WTC11 (cell line): ENCODE measurements around the gene GAL3ST2. TPM values are rescaled to one million over a fixed set of nuclear protein-coding genes. Genes with fewer than 3 reads are reported as not detected.

Experiments used
- ATAC-seq: fragments of 200-7000 bp; cut with Tn5 transposase; 2 replicates; pipeline ENCODE4 v1.10.0; 2021; ENCODE audit warnings: mild to moderate bottlenecking, moderate library complexity
- CTCF ChIA-PET: fragments of 300-600 bp; sonication (Branson Sonifier 250); formaldehyde crosslinking; loops from one replicate; lab custom pipeline; 2021; ENCODE audit warnings: antibody characterized with exemption; lab: Charles Lee
- POLR2A ChIA-PET: fragments of 350-600 bp; sonication (Branson Sonifier 250); formaldehyde crosslinking; loops from one replicate; lab custom pipeline; 2021; ENCODE audit warnings: antibody characterized with exemption; lab: Charles Lee
- DNase-seq: peaks from one replicate; pipeline ENCODE4 v3.0.0; 2021; ENCODE audit warnings: low spot score
- H3K27ac Mint-ChIP-seq: 2 replicates; pipeline ENCODE4 v1.8.0; 2021; ENCODE audit warnings: mixed read lengths
- H3K27me3 Mint-ChIP-seq: 2 replicates; pipeline ENCODE4 v1.8.0; 2021; ENCODE audit warnings: low read depth, mild to moderate bottlenecking, moderate library complexity, mixed read lengths
- H3K36me3 Mint-ChIP-seq: 2 replicates; pipeline ENCODE4 v1.8.0; 2021; ENCODE audit warnings: mixed read lengths
- H3K4me1 Mint-ChIP-seq: 2 replicates; pipeline ENCODE4 v1.8.0; 2022; ENCODE audit warnings: mixed read lengths
- H3K4me3 Mint-ChIP-seq: 2 replicates; pipeline ENCODE4 v1.8.0; 2021; ENCODE audit warnings: mild to moderate bottlenecking, moderate library complexity, mixed read lengths
- H3K9me3 Mint-ChIP-seq: 2 replicates; pipeline ENCODE4 v1.8.0; 2021; ENCODE audit warnings: mixed read lengths
- CREB1 ChIP-seq: sonication (generic); formaldehyde crosslinking; IDR thresholded peaks from 2 replicates; pipeline ENCODE4 v1.8.0; 2023; ENCODE audit warnings: mild to moderate bottlenecking, missing genetic modification reagents
- ELF4 ChIP-seq: sonication (generic); formaldehyde crosslinking; IDR thresholded peaks from 2 replicates; pipeline ENCODE4 v1.8.1; 2022; ENCODE audit warnings: low read depth, mild to moderate bottlenecking, moderate library complexity, missing genetic modification reagents
- FOXJ3 ChIP-seq: sonication (generic); formaldehyde crosslinking; IDR thresholded peaks from 2 replicates; pipeline ENCODE4 v1.9.0; 2021; ENCODE audit warnings: missing genetic modification reagents, mild to moderate bottlenecking, borderline replicate concordance
- GRHL2 ChIP-seq: fragments of 250-450 bp; sonication (Bioruptor Pico); IDR thresholded peaks from 2 replicates; pipeline ENCODE4 v1.8.0; 2022; ENCODE audit warnings: mild to moderate bottlenecking, moderate library complexity; ENCODE audit not compliant: insufficient replicate concordance, severe bottlenecking
- GTF2I ChIP-seq: fragments of 250-450 bp; sonication (Bioruptor Pico); conservative IDR thresholded peaks from 2 replicates; pipeline ENCODE4 v1.4.0; 2021; ENCODE audit warnings: mild to moderate bottlenecking
- HMGA2 ChIP-seq: fragments of 250-450 bp; sonication (Bioruptor Pico); IDR thresholded peaks from 2 replicates; pipeline ENCODE4 v1.4.0; 2021; ENCODE audit warnings: mild to moderate bottlenecking, moderate library complexity
- NFATC4 ChIP-seq: fragments of 250-450 bp; sonication (Bioruptor Pico); IDR thresholded peaks from 2 replicates; pipeline ENCODE4 v1.9.0; 2021; ENCODE audit warnings: mild to moderate bottlenecking
- OVOL2 ChIP-seq: fragments of 250-450 bp; sonication (Bioruptor Pico); IDR thresholded peaks from 2 replicates; pipeline ENCODE4 v1.9.0; 2021; ENCODE audit warnings: mild to moderate bottlenecking, borderline replicate concordance
- RELA ChIP-seq: sonication (generic); formaldehyde crosslinking; IDR thresholded peaks from 2 replicates; pipeline ENCODE4 v1.8.1; 2022; ENCODE audit warnings: missing genetic modification reagents, mild to moderate bottlenecking, borderline replicate concordance
- RORB ChIP-seq: fragments of 250-450 bp; sonication (Bioruptor Pico); IDR thresholded peaks from 2 replicates; pipeline ENCODE4 v1.9.0; 2021; ENCODE audit warnings: mild to moderate bottlenecking
- SP1 ChIP-seq: sonication (generic); formaldehyde crosslinking; conservative IDR thresholded peaks from 2 replicates; pipeline ENCODE4 v1.8.1; 2022; ENCODE audit warnings: missing genetic modification reagents
- TEAD4 ChIP-seq: sonication (generic); formaldehyde crosslinking; IDR thresholded peaks from 2 replicates; pipeline ENCODE4 v1.8.0; 2022; ENCODE audit warnings: mild to moderate bottlenecking, missing genetic modification reagents
- TP53 ChIP-seq: sonication (generic); formaldehyde crosslinking; IDR thresholded peaks from 2 replicates; pipeline ENCODE4 v1.8.1; 2023; ENCODE audit warnings: mild to moderate bottlenecking, missing genetic modification reagents
- ZBTB21 ChIP-seq: sonication (generic); formaldehyde crosslinking; IDR thresholded peaks from 2 replicates; pipeline ENCODE4 v1.8.1; 2023; ENCODE audit warnings: mild to moderate bottlenecking, missing genetic modification reagents, borderline replicate concordance
- ZNF263 ChIP-seq: sonication (generic); formaldehyde crosslinking; IDR thresholded peaks from 2 replicates; pipeline ENCODE4 v1.8.1; 2022; ENCODE audit warnings: low read depth, mild to moderate bottlenecking, moderate library complexity, missing genetic modification reagents
- ZNF317 ChIP-seq: sonication (generic); formaldehyde crosslinking; IDR thresholded peaks from 2 replicates; pipeline ENCODE4 v1.8.1; 2023; ENCODE audit warnings: low read depth, mild to moderate bottlenecking, moderate library complexity, missing genetic modification reagents, borderline replicate concordance
- total RNA-seq: library from RNA; stranded (reverse); gene quantifications from 3 replicates; pipeline ENCODE4 v1.2.3, GENCODE V29; 2021
- TF ChIP-seq, protein P1 (sequence below): sonication (generic); formaldehyde crosslinking; conservative IDR thresholded peaks from 2 replicates; pipeline ENCODE4 v1.8.1; 2022; ENCODE audit warnings: mild to moderate bottlenecking, missing genetic modification reagents
- TF ChIP-seq, protein P2 (sequence below): fragments of 250-450 bp; sonication (Bioruptor Pico); IDR thresholded peaks from 2 replicates; pipeline ENCODE4 v1.8.0; 2021; ENCODE audit warnings: mild to moderate bottlenecking
- TF ChIP-seq, protein P3 (sequence below): sonication (generic); formaldehyde crosslinking; IDR thresholded peaks from 2 replicates; pipeline ENCODE4 v1.8.0; 2022; ENCODE audit warnings: mild to moderate bottlenecking, missing genetic modification reagents
- TF ChIP-seq, protein P4 (sequence below): sonication (generic); formaldehyde crosslinking; IDR thresholded peaks from 2 replicates; pipeline ENCODE4 v1.8.0; 2023; ENCODE audit warnings: missing genetic modification reagents
- TF ChIP-seq, protein P5 (sequence below): sonication (generic); formaldehyde crosslinking; IDR thresholded peaks from 2 replicates; pipeline ENCODE4 v1.8.1; 2023; ENCODE audit warnings: mild to moderate bottlenecking, missing genetic modification reagents, borderline replicate concordance

GAL3ST2 gene
- total RNA-seq, 1 experiment from 2014 or later: 0.98 TPM

DNA sequence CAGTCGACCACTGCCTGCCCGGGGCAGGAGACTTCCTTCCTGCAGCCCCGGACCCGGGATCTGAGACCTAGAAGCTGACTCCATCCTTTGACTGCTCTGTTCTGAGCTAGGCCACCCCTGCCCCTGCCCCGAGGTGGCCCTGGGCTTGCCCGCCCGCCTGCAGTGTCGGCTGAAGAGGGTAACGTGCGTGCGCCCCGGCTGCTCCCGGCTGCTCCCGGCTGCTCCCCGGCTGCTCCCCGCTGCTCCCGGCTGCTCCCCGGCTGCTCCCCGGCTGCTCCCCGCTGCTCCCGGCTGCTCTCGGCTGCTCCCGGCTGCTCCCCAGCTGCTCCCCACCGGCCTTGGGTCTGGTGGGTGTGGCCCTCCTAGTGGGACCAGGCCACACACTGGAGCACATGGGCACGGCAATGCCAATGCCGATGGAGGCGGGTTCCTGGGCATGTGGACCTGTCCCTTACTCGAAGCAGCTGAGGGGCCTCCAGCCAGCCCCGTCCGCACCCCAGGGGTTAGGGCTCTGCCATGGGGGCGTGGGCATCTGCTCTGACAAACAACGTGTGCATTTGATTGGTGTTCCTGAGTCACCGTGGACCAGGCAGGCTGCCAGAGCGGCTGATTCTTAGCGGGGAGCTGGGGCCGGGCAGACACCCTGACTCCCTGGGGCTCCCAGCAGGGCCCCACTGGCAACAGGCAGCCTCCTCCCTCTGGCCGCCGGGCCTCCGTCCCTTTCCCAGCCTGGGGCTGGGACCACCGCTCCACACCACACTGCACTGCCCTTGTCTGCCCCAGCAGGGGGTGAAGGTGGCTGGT lies 2.0 kb upstream of the GAL3ST2 start:
- CTCF ChIA-PET: no interaction called here
- no peak overlapping the region for H3K27ac Mint-ChIP-seq

DNA sequence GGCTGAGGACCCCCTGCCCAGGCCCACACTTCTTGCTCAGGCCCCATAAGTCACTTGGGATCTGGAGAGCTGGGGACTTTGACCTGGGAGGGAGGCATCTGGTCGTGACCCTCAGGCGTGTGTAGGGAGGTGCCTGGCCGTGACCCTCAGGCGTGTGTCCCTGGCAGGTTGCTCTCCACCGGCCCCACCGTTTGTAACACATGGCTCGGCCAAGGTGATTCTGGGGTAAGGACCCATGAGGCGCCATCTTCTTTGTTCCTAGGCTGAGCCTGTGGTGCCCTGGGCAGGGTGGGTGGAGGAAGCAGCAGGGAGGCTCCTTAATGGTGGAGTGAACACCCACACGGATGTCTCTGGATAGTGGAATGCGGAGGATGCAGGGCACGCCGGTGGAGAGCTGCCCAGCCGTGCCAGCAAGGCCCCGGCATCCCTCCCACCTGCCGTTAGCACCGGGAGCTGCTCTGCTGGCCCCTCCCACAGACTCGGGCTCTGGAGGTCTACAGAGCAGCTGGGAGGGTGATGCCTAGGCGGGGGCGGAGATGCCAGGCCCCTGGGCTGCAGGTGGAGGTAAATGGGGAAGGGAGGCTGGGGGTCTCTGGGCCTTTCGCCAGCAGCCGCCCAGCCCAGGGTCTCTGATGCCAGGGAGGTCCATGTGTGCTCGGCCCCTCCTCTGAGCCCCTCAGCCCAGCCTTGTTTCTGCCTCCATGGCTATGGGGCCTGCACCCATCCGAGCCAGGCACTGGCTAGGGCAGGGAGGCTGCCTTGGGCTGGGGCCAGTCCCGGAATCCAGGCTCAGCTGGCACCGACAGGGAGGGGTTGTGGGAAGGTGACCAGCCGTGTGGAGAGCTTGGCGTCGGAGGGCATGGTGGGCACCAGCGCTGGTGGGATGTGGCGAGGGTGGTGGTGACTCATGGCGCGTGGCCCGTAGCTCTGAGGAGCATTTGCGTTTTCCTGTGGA lies 1.1 kb upstream of the GAL3ST2 start:
- peaks cover 8% of the 10 kb centered on the region for H3K9me3 Mint-ChIP-seq
- peaks cover 6% of the 10 kb centered on the region for H3K36me3 Mint-ChIP-seq
- TF ChIP-seq FOXJ3 (CRISPR knock-in tag) (no peak), RELA (no peak), CREB1 (no peak), SP1 (CRISPR knock-in tag) (no peak), RORB (CRISPR knock-in tag) (no peak)
- ChIA-PET CTCF (interaction anchor here (0.9 to 1.0 kb wide), 2 partner anchors 29 to 103 kb away, joined by 3 read pairs; no protein-coding TSS in a partner anchor), POLR2A (no interaction called here)
- no peak overlapping the region for H3K4me3 Mint-ChIP-seq
- no peak overlapping the region for H3K27ac Mint-ChIP-seq
- H3K27me3 Mint-ChIP-seq: peaks cover 5% of the 10 kb centered on the region
- ATAC-seq (no peak), DNase-seq (no peak)
- H3K4me1 Mint-ChIP-seq: peaks cover 21% of the 10 kb centered on the region

More for the DNA sequence above, 2.0 kb upstream of the GAL3ST2 start:
- TF ChIP-seq, protein P1, sequence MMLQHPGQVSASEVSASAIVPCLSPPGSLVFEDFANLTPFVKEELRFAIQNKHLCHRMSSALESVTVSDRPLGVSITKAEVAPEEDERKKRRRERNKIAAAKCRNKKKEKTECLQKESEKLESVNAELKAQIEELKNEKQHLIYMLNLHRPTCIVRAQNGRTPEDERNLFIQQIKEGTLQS (CRISPR knock-in tag): no peak
- TF ChIP-seq OVOL2 (CRISPR knock-in tag) (no peak), ZNF317 (CRISPR knock-in tag) (no peak), TP53 (CRISPR knock-in tag) (no peak), GRHL2 (CRISPR knock-in tag) (no peak), HMGA2 (CRISPR knock-in tag) (no peak), SP1 (CRISPR knock-in tag) (no peak), ZBTB21 (no peak), ZNF263 (CRISPR knock-in tag) (no peak)
- TF ChIP-seq, protein P2, sequence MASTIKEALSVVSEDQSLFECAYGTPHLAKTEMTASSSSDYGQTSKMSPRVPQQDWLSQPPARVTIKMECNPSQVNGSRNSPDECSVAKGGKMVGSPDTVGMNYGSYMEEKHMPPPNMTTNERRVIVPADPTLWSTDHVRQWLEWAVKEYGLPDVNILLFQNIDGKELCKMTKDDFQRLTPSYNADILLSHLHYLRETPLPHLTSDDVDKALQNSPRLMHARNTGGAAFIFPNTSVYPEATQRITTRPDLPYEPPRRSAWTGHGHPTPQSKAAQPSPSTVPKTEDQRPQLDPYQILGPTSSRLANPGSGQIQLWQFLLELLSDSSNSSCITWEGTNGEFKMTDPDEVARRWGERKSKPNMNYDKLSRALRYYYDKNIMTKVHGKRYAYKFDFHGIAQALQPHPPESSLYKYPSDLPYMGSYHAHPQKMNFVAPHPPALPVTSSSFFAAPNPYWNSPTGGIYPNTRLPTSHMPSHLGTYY (CRISPR knock-in tag): no peak
- TF ChIP-seq, protein P3, sequence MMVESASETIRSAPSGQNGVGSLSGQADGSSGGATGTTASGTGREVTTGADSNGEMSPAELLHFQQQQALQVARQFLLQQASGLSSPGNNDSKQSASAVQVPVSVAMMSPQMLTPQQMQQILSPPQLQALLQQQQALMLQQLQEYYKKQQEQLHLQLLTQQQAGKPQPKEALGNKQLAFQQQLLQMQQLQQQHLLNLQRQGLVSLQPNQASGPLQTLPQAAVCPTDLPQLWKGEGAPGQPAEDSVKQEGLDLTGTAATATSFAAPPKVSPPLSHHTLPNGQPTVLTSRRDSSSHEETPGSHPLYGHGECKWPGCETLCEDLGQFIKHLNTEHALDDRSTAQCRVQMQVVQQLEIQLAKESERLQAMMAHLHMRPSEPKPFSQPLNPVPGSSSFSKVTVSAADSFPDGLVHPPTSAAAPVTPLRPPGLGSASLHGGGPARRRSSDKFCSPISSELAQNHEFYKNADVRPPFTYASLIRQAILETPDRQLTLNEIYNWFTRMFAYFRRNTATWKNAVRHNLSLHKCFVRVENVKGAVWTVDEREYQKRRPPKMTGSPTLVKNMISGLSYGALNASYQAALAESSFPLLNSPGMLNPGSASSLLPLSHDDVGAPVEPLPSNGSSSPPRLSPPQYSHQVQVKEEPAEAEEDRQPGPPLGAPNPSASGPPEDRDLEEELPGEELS (CRISPR knock-in tag): no peak
- Mint-ChIP-seq H3K9me3 (0 out of 2 replicates have a peak, but pooled peaks cover 6% of the 10 kb centered on the region), H3K36me3 (peaks cover 4% of the 10 kb centered on the region), H3K4me3 (no peak overlapping the region), H3K27me3 (peaks cover 3% of the 10 kb centered on the region), H3K4me1 (peaks cover 23% of the 10 kb centered on the region)
- DNase-seq (peak; percentile 11), ATAC-seq (no peak)
- POLR2A ChIA-PET: no interaction called here

DNA sequence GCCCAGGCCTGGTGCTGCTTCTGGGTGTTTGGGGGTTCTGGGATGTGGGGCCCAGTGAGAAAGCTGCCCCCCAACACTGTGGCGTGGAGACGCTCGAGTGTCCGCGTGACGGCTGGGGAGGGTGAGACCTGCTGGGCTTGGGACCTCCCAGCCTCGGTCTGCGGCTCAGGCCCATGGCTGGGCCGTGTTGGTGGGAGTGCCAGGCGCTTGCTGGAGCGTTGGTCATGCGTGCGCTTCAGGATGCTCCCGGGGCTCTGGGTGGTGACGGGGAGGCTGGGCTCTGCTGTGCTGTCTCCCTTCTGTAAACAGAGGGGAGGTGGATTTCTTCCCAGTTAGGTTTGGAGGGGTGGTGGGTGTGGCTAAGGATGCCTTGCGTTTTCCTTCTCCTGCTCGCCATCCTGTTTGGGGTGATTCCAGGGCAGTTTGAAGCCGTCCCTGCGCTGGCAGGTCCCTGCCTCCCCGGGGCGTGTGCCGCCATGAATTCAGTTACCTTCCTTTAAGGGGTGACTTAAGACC lies 606 bp downstream of the GAL3ST2 start:
- Mint-ChIP-seq H3K4me1 (peaks cover 11% of the 10 kb centered on the region), H3K36me3 (peaks cover 14% of the 10 kb centered on the region), H3K27ac (no peak overlapping the region), H3K27me3 (peaks cover 13% of the 10 kb centered on the region), H3K4me3 (no peak overlapping the region), H3K9me3 (peaks cover 16% of the 10 kb centered on the region)
- ATAC-seq: no peak
- ChIA-PET CTCF (interaction anchor here (0.8 to 1.4 kb wide), 2 partner anchors 33 to 101 kb away, joined by 3 read pairs; no protein-coding TSS in a partner anchor), POLR2A (no interaction called here)
- DNase-seq: no peak
- no peak for TF ChIP-seq TEAD4 (CRISPR knock-in tag)
- no peak for TF ChIP-seq FOXJ3 (CRISPR knock-in tag)
- TF ChIP-seq CREB1: no peak
- TF ChIP-seq, protein P4, sequence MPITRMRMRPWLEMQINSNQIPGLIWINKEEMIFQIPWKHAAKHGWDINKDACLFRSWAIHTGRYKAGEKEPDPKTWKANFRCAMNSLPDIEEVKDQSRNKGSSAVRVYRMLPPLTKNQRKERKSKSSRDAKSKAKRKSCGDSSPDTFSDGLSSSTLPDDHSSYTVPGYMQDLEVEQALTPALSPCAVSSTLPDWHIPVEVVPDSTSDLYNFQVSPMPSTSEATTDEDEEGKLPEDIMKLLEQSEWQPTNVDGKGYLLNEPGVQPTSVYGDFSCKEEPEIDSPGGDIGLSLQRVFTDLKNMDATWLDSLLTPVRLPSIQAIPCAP (CRISPR knock-in tag): no peak
- no peak for TF ChIP-seq NFATC4
- TF ChIP-seq, protein P5, sequence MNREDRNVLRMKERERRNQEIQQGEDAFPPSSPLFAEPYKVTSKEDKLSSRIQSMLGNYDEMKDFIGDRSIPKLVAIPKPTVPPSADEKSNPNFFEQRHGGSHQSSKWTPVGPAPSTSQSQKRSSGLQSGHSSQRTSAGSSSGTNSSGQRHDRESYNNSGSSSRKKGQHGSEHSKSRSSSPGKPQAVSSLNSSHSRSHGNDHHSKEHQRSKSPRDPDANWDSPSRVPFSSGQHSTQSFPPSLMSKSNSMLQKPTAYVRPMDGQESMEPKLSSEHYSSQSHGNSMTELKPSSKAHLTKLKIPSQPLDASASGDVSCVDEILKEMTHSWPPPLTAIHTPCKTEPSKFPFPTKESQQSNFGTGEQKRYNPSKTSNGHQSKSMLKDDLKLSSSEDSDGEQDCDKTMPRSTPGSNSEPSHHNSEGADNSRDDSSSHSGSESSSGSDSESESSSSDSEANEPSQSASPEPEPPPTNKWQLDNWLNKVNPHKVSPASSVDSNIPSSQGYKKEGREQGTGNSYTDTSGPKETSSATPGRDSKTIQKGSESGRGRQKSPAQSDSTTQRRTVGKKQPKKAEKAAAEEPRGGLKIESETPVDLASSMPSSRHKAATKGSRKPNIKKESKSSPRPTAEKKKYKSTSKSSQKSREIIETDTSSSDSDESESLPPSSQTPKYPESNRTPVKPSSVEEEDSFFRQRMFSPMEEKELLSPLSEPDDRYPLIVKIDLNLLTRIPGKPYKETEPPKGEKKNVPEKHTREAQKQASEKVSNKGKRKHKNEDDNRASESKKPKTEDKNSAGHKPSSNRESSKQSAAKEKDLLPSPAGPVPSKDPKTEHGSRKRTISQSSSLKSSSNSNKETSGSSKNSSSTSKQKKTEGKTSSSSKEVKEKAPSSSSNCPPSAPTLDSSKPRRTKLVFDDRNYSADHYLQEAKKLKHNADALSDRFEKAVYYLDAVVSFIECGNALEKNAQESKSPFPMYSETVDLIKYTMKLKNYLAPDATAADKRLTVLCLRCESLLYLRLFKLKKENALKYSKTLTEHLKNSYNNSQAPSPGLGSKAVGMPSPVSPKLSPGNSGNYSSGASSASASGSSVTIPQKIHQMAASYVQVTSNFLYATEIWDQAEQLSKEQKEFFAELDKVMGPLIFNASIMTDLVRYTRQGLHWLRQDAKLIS (CRISPR knock-in tag): no peak
- no peak for TF ChIP-seq ELF4 (CRISPR knock-in tag)
- no peak for TF ChIP-seq GTF2I (CRISPR knock-in tag)
- no peak for TF ChIP-seq ZNF263 (CRISPR knock-in tag)
